ENCODE results near the gene VPS37C. TPM values are rescaled to one million over a fixed set of nuclear protein-coding genes. Genes with fewer than 3 reads are reported as not detected.

VPS37C gene
- total and polyA plus RNA-seq, 4 donors, result 2.6 to 6.1 (median 5.1) TPM

GRCh38 chr11:61106296-61106695 is 54.9 kb downstream of the VPS37C start:
- Histone ChIP-seq H3K4me3 (ENCODE audit: low read depth in 1 of 3, low read length in 3 of 3) (no peak overlapping the region), H3K4me1 (ENCODE audit: control insufficient read depth in 4 of 4, insufficient read depth in 4 of 4, low read length in 3 of 4) (no peaks in the 10 kb centered on the region), H3K9ac (ENCODE audit: low read depth in 1 of 2, low read length in 2 of 2) (no peak overlapping the region), H3K36me3 (ENCODE audit: control insufficient read depth in 4 of 4, insufficient read depth in 3 of 4, low read depth in 1 of 4, low read length in 3 of 4) (no peaks in the 10 kb centered on the region), H3K27me3 (ENCODE audit: control insufficient read depth in 4 of 4, insufficient read depth in 4 of 4, low read length in 3 of 4) (no peaks in the 10 kb centered on the region), H3K27ac (ENCODE audit: low read depth in 1 of 2, low read length in 2 of 2) (no peak overlapping the region), H3K9me3 (ENCODE audit: control insufficient read depth in 4 of 4, low read length in 3 of 4) (no peaks in the 10 kb centered on the region)
- TF ChIP-seq RXRA (IDR thresholded peaks at IDR 0.05) (no peak), CTCF (IDR thresholded peaks at IDR 0.05; ENCODE audit: low read depth, low read length, missing input control) (no peak), MAX (IDR thresholded peaks at IDR 0.05) (no peak), NR2F2 (IDR thresholded peaks at IDR 0.05) (no peak), FOXA2 (IDR thresholded peaks at IDR 0.05) (no peak), ZBTB33 (IDR thresholded peaks at IDR 0.05) (no peak), YY1 (IDR thresholded peaks at IDR 0.05) (no peak), HNF4G (IDR thresholded peaks at IDR 0.05) (no peak), ATF3 (IDR thresholded peaks at IDR 0.05) (no peak), SP1 (IDR thresholded peaks at IDR 0.05) (no peak), EGR1 (IDR thresholded peaks at IDR 0.05; ENCODE audit: low read depth in 2 of 2) (no peak), FOXA1 (IDR thresholded peaks at IDR 0.05) (no peak), GABPA (IDR thresholded peaks at IDR 0.05 in 1 of 2, conservative IDR thresholded peaks at IDR 0.05 in 1 of 2) (no peak), TAF1 (conservative IDR thresholded peaks at IDR 0.05) (no peak), JUND (IDR thresholded peaks at IDR 0.05) (no peak), REST (IDR thresholded peaks at IDR 0.05) (no peak), HNF4A (conservative IDR thresholded peaks at IDR 0.05) (no peak), RAD21 (IDR thresholded peaks at IDR 0.05) (no peak)
- WGBS, result 90% methylated on average over 7 of the region's 7 CpGs
- no peak for DNase-seq (ENCODE audit: low spot score)
